Stimulated activated CD4-positive, alpha-beta T cell treated with anti-CD3 and anti-CD28 coated beads, TNF-alpha, amount 100 ng/mL, for 1 hour (primary cell): ENCODE data around the gene KDM2B.
A peak's percentile ranks its signal among the peaks of the same experiment; 100 is the strongest.
"Not testable (repeated sequence)": the region's sequence is repeated elsewhere in the genome, so short reads cannot be mapped to it uniquely, and the experiment has no call there.

Experiments
- DNase-seq, 3 donors: peaks; one replicate each; pipeline ENCODE4 v3.0.0-alpha.2; 2020; ENCODE audit warnings: low read depth in 3 of 3, low spot score in 1 of 3

Gene KDM2B

DNA sequence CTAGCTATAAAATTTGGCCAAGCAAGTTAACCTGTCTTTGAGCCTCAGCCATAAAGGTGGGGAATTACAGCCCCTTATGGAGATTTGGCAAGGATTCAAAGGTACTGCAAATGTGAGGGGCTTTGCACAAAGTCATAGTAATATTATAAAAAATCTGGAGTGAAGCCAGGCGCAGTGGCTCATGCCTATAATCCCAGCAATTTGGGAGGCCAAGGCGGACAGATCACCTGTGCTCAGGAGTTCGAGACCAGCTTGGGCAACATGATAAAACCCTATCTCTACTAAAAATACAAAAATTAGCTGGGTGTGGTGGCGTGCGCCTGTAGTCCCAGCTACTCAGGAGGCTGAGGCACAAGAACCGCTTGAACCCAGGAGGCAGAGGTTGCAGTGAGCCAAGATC is 4.1 kb upstream of the KDM2B start:
- not testable (repeated sequence) for DNase-seq

DNA sequence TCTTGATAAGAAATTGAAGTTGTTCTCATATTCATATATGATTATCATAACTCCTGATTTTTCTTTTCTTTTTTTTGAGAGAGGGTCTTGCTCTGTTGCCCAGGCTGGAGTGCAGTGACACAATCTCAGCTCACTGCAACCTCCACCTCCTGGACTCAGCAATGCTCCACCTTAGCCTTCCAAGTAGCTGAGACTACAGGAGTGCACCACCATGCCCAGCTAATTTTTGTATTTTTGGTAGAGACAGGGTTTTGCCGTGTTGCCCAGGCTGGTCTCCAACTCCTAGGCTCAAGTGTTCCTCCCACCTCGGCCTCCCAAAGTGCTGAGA is 2.5 kb upstream of the KDM2B start:
- DNase-seq: not testable (repeated sequence)

DNA sequence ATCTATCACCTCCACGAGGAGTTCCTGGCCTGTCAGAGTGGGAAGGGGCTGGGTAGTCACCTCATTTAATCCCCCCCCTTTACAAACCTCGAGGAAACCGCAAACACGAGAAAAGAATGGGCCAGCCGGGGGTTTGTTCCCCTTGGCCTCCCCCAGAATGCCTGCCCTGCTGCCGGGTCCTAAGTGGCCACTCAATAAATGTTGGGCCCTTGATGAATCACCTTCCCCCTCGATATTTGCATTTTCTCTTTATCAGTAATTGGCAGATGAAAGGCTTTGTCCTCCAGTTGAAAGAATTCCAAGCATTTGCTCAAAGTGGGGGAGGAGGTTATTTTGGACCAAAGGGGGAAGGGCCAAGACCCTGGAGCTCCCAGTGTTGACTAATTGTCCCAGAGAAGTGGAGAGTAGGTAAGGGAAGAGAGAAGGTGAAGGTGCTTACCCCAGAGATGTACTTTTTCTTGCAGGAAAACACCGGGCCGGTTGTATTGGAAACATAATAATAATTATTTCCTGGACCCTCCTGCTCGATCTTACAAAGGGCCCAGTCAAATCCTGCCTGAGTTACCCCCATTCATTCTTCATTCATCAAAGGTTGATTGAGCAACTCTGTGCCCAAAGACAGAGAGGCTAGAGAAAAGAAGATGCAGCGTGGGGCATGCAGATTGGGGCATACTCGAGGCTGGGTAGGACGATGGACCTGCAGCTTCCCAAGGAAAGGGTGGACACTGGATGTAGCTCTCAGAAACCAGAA is 1.9 kb upstream of the KDM2B start:
- no peak for DNase-seq

DNA sequence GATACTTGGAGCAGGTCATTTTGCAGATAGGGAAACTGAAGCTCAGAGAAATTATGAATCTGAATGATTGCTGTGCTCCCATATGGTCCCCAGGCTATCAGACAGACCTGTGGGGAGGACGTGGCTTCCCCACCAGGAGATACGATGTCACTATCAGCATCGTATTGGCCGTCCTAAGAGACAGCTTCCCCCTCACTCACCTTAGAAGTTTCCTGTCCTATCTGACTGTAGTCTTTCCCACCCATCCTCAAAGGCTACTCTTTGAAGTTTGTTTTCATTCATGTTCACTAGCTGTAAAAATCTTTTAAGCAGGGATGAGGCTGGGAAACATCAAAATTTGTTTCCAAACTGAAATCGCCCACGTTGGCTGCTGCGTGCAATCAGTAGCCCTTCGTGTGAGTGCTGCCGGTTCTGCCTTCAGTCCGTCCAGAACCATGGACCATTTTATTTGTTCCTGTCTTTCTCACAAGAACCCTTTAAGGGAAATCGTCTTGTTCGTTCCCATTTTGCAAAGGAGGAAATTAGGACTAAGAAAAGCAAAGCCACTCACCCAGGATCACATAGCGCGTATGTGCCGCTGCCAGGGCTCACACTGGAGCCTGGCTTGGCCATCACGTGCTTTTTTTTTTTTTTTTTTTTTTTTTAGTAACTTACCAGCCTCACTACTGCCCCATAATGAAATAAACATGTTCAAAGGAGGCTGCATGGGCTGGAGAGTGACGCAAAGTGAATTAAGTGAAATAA is 1.0 kb upstream of the KDM2B start:
- DNase-seq: no peak

DNA sequence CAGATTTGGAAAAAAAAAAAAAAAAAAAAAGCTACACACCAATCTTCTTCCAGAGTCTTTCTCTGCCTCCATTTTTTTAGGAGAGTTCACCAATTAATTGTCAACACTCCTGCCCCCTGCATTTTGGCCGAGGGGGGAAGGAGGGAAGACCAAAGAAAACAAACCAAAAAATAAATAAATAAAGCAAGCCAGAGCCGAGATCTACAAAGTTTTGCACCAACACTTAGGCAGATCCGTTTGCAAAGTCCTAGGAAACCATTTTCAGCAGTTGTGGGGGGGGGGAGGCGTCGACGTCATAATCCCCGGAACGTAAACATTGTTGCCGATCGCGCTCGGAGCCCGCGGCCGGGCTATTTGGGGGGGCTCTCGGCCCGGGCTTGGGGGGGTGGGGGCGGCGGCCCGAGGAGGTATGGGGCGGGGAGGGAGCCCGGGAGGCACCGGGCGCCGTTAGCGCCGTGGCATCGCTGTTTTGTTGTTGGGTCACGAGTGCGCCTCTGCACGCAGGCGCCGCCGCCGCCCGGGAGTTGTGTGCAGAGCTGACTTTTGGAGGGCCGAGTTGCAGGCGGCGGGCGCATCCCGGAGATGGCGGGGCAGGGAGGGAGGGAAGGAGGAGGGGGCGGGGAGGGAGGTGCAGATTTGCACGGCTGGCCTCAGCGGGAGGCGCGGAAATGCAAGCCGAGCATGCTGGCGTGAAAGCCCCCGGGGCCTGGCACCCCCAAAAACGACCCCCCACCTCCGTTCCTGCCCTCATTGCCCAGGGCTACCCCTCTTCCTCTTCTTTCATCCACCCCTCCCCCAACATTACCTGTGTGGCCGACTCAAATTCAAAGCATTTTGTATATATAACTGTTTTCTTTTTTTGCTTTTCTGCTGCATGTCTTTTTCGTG is 598 bp downstream of the KDM2B start:
- peak in 2 of 3 donors; percentile 43 to 59 for DNase-seq

DNA sequence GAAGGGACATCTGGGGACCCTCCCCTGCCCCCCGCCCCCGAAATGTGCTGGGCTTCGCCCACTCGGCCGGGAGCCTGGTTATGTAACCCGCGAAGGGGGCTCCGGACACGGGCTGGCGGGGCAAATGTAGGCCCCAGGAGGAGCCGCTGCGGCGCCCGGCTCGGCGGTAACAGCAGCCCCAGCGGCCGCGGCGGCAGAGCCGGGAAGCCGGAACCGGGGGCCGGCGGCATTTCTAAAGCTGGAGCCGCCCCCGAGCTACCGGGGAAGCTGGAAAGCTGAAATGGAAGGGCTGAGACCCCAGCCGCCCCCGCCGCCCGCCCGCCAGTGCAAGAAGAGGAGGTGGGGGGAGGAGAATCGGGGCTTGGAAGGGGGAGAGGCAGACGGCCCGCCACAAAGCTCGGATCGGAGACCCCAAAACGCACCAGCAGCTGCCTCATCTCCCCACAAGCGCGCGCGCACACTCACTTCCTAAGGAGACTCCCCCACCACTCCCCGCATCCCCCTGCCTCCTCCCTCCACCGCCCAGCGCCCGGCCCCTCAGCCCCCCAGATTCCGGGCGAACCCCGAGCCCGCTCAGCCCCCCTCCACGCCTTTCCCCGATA is 1.5 kb downstream of the KDM2B start:
- DNase-seq: no peak

DNA sequence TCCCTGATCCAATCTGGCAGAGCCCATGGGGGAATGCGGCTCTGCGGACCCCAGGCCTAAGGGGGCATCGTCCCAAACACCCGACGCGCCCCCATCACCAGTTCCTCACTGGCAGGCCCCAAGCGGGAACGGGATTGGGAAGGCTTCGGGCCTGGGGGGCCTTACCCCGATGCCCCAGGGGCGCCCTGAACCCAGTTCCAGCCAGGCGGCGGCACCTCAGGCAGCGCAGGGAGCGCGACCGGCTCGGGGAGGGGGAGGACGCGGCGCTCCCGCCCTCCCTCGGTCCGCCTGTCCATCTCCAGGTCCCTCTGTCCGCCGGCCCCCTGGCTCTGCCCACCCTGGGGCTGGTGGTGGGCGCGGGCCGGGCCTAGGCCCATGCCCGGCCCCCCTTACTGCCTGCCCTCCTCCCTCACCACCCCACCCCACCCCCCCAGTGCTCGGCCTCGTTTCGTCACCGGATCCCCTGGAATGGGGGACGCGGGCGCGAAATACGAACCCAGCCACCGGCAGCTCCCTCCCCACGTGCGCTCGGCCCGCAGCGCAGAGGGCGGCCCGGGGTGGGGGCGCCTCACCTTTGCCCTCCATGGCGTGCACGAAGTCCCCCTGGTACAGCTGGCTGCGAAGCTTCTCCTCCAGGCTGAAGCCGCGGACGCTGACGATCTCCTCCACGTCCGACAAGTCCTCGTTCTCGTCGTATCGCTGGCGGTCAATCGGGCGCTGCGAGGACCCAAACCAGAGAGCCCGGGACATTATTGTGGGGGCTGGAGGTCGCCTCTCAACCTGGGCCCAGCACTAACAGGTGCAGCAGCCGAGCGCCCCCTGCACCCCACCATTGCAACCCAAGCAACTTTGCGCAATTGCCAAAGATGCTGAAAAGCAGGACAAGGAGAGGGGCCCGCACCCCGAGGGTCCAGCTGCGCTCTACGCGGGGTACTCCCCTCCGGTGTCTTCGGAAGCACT is 2.3 kb downstream of the KDM2B start:
- no peak for DNase-seq

DNA sequence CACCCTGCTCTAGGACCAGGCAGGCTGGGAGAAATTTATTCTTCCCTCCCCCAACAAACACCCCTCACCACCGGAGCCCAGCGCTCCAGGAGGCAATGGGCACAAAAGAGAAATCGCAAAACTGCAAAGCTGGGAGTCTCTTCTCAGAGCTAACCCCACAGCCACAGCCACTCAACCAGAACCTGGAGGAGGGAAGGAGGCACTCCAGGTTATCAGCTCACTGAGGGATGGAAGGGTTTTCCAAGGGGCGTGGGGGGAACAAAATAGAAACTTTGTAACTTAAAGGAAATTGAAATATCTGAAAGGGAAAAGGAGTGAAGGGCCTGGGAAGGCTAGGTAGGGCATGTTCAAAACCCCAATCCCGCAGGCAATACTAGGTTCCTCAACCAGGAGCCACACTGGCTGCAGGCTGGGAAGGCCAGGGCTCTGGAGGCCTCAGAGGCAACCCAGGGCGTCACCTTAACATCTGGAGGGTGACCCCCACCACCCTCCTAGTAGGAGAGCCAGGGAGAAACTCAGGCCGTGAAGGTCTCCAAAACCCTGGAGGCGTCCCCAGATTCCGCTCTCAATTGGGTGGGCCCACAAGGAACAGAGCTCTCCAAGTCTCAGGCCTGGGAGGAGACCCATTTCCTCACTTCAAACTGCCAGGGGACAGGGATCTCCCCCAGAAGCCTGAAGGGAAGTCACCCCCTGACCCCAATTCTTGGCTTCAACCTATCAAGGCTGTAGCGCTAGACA is 3.2 kb downstream of the KDM2B start:
- DNase-seq: no peak

DNA sequence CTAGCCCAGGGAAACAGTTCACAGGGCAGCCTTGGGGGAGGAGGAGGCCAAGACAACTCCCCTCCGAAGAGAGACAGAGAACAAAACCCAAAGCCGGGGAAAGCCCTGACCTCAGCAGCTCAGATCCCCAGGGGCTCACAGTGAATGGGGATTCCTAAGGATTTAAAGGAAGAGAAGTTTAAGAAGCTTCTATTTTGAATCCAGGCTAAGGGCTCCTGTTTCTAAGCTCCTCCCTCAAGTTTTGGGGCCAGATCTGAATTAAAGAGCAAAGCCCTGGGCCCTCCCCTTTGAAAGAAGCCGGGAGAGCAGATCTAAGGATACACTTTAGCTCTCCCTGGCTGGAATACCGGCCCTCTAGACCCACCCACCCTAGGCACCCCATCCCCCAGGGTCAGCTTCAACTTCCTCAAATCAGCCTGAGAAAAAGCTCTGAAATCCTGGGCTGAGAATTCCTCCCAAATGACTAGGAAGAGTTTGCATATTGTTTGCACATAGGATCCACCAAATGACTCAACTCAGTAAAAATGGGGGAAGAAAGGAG is 3.9 kb downstream of the KDM2B start:
- no peak for DNase-seq

DNA sequence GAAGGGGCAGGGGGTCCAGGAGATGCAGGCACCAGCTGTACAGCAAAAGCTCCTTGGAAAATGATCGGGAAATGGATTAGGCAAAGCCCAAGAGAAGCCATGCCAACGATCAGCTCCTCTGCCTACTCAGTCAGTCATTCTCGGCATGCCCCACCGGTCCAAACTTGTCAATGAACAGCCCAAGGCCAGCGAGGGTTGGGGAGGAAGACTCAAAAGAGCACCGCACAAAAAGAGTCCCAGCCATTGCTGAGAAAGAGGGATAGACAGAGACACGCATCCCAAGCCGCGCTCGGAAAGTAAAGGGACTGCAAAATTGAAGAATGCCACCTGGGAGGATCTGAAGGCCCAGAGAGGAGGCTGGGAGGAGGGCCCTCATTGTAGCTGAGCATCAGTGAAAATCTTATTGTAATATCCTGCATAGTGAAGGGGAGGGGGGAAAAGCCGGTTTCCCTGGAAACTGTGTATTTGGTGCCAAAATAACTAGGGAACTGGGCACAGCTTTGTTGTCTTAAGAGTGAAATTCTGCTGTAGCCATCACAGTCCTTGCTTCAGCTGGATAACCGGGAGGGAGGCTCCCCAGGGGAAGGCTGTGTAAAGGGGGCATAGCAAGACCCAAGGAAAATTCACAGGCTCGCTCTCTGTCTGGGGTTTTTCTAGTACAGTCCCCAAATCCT is 4.7 kb downstream of the KDM2B start:
- DNase-seq: no peak

DNA sequence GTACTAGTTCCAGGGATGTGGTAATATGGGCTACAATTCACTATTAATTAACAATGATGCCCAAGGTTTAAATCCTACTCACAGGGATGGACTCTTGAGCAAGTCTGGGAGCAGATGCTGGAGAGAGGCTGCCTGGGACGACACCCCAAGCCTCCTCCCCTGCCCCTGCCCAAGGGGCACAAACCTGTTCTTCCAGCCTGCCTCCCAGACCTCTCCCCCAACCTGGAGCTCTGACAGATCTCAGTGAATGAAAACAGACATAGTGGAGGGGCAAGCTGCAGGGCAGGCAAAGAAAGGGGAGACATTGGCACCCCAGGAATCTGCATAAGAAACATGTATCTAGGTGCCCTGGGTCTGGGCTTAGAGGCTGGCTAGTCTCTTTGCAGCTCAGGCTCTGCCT is 5.8 kb downstream of the KDM2B start:
- no peak for DNase-seq

DNA sequence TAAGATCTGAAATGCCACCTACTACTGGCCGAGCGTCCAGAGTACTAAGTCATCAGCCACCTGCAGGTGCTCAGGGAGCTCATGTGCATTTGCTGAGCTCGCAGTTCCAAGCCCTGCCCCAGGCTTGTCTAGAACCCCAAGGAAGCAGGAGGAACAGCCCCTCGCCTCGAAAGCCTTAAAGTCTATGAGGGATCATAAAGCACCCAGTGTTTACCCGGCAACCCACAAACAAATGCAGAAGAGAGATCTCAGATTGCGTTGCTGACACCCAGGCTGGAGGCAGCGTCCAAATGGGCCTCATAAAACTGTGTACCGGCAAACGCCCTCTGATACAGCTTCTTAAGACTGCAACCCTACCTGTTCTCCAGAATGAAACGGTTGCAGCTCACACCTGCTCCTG is 6.8 kb downstream of the KDM2B start:
- DNase-seq: no peak

DNA sequence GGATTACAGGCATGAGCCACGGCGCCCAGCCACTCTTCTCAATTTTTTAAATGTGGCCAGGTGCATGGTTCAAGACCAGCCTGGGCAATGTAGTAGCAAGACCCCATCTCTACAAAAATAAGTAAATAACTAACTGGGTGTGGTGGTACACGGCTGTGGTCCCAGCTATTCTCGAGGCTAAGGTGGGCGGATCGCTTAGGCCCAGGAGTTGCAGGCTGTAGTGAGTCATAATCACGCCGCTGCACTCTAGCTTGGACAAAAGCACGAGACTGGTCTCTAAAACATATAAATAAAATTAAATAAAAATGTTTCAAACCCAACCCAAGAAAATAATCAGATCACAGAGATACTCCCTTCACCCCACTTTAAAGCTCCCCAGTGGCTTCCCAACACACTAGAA is 8.9 kb downstream of the KDM2B start:
- no peak for DNase-seq

DNA sequence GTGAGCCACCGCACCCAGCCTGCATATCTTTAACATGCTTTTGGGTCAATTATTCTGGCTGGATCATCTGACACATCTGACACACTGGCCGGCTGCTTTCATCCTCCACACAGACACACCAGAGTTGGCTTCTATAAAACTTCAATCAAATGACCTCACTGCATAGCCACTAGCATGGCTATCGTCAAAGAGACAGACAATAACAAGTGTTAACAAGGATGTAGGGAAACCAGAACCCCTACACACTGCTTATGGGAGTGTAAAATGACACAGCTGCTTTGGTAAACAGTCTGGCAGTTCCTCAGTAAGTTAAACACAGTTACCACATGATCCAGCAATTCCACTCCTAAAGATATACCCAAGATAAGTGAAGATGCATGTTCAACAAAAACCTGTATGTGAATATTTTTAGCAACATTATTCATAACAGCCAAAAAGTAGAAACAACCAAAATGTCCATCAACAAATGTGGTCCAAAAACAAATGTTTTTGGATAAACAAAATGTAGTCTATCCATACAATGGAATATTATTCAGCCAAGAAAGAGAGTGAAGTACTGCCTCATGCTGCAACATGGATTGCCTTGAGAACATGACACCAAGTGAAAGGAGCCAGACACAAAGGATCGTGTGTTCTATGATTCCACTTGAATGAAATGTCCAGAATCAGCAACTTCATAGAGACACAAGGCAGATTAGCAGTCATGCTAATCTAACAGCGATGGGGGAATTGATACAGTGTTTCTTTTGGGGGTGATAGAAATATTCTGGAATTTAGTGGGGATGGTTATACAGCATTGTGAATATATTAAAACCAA is 10.1 kb downstream of the KDM2B start:
- DNase-seq: no peak

DNA sequence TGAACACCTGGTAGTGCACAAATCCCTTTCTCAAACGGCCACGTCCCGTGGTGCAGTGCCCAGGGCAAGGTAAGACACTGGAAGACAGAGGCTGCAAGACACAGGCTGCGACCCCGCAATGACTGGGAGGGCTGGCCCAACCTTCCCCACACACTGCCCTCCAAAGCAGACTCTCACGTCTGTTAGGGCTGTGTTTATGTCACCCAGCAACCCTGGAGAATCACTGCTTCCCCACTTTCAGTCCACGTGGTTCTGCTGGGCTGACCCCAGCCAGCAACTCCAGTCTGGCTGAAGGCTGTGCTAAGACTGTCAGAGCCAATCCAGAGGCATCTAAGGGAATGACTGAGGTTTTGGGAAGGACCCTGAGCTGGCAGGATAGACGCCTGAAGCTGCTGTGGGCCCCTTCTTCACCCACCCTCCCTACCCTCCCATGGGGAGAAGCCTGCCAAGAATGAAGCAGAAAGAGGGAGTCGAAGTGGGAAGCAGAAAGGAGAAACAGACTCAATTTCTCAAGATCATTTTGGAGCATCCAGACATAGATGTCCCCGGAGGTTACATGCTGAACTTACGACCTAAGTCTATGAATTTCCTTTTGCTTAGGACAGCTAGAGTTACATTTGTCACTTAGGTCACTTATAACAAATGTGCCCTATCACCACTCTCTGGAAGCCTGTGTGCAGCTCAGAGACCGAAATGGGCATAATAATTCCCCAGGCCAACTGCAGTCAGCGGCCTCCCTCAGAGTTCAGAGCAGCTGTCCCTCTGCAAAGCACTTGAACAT is 11.7 kb downstream of the KDM2B start:
- no peak for DNase-seq

DNA sequence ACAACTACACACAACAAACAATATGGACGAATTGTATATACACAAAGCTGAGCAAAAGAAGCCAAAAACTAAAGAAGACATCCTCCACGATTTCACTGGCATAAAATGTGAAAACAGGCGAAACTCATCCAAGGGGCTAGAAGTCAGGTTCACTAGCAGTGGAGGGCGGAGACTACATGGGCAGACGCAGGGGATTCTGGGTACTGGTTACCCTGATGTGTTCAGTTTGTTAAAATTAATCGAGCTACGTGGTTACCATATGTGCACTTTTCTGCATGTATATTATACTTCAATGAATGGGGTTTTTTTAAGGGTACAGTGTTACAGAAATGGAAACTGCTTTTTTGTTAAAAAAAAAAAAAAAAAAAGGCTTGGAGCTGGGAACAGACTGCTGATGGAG is 12.3 kb downstream of the KDM2B start:
- DNase-seq: no peak

DNA sequence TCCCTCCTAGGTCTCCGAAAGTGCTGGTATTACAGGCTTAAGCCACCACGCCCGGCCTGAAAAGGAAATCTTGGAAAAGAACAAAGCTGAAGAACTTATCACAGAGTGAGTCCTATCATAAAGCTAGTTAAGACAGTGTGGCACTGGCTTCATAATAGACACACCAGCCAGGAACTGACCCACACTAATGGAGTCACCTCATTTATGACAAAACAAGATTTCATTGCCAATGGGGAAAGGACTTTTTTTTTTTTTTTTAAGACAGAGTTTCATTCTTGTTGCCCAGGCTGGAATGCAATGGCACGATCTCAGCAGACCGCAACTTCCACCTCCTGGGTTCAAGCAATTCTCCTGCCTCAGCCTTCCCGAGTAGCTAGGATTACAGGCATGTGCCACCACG is 15.7 kb downstream of the KDM2B start:
- DNase-seq: no peak
